MV-4-11 (cell line): ENCODE results near the gene BIRC5.
"Not testable (repeated sequence)": the region's sequence is repeated elsewhere in the genome, so short reads cannot be mapped to it uniquely, and the experiment has no call there.

ENCODE experiments used
- DNase-seq: peaks from one replicate; lab custom pipeline; 2025; lab: John Stamatoyannopoulos, UW

BIRC5 gene

DNA sequence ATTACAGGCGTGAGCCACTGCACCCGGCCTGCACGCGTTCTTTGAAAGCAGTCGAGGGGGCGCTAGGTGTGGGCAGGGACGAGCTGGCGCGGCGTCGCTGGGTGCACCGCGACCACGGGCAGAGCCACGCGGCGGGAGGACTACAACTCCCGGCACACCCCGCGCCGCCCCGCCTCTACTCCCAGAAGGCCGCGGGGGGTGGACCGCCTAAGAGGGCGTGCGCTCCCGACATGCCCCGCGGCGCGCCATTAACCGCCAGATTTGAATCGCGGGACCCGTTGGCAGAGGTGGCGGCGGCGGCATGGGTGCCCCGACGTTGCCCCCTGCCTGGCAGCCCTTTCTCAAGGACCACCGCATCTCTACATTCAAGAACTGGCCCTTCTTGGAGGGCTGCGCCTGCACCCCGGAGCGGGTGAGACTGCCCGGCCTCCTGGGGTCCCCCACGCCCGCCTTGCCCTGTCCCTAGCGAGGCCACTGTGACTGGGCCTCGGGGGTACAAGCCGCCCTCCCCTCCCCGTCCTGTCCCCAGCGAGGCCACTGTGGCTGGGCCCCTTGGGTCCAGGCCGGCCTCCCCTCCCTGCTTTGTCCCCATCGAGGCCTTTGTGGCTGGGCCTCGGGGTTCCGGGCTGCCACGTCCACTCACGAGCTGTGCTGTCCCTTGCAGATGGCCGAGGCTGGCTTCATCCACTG is at the start of gene BIRC5:
TSS of gene BIRC5 (plus strand) at position 238 of the 690 bp plus-strand sequence. CDS start at position 302, 64 bp downstream.
- peak; percentile 81 for DNase-seq

DNA sequence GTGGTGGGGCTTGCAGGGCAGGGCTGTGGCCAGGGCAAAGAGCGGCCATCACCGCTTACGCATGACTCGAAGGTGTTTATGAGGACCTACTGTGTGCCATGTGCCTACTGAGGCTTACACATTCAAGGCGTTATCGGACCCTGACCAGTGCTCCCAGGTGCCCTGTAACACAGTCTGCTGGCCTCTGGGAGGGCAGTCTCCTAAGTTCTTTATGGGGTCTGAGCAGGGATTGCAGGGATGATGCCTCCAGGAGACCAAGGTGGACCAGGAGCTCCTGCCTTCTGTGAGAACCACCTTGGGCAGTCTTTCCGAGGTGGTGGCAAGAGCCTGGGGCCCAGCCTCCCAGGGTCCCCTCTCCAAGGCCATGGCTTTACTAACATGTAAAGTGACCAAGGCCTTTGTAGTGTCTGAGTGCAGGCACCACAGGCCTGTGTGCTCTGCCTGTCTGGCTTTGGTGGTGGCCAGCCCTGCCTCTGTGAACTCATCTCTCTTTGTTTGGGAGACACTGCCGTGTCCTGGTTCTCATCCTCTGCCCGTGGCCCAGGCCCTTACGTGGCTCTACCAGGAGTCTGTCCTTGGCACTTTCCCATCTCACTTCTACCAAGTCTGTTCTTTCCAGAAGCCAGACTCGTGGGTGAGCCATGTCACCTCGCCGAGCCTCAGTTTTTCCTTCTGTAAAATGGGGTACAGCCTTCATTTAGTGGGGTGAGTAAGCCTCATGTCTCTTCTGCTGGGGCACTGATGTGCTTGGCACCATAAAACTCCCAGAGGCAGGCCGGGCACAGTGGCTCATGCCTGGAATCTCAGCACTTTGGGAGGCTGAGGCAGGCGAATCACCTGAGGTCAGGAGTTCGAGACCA is 49.1 kb upstream of the BIRC5 start:
- no peak for DNase-seq

DNA sequence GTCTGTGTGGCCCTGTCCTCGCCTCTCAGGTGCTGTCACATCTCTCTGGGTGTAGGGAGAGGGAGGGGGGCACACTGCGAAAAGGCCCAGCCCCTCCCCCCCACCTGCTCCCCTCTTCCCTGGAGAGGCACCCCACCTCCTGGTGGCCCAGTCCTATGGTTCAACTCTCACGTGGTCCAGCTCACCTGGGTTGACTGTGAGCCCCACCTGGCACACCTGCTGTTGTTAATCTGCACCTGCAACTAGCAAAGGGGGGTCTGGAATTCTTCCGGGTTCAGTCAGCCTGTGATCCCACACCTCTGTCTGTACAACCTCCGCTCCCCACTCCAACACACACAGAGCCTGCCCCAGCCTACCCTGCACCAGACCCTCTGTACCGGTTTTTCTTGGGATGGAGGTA is 47.6 kb upstream of the BIRC5 start:
- DNase-seq, result no peak

DNA sequence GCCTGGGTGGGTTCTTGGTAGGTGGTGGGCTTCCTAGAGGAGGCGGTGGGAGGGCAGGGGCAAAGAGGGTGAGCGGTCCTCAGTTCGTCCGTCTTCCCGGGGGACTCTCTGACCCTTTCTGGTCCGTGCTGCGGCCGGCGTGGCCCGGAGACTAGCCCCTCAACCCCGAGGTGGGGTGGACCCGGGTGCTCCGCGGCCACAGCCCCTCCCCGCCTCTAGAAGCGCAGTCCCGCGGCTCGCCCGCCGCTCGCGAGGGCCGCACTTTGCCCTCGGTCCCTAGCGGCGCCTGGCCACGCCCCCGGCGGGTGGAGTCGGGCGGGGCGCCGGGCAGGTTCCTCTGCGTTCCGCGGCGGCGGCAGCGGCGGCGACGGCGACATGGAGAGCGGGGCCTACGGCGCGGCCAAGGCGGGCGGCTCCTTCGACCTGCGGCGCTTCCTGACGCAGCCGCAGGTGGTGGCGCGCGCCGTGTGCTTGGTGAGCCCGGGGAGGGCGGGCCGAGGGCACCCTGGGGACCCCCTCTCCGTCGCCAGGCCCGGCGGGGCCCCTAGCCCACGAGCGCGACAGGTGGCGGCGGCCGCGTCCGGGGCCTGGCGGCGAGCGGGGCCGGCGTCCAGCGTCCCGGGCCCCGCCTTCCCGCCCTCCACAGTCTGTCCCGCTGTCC is 45.7 kb upstream of the BIRC5 start, which contains the start of gene SYNGR2:
TSS of gene SYNGR2 (plus strand) at position 340 of the 661 bp plus-strand sequence. CDS start at position 376, 36 bp downstream.
- DNase-seq, result peak; percentile 66

DNA sequence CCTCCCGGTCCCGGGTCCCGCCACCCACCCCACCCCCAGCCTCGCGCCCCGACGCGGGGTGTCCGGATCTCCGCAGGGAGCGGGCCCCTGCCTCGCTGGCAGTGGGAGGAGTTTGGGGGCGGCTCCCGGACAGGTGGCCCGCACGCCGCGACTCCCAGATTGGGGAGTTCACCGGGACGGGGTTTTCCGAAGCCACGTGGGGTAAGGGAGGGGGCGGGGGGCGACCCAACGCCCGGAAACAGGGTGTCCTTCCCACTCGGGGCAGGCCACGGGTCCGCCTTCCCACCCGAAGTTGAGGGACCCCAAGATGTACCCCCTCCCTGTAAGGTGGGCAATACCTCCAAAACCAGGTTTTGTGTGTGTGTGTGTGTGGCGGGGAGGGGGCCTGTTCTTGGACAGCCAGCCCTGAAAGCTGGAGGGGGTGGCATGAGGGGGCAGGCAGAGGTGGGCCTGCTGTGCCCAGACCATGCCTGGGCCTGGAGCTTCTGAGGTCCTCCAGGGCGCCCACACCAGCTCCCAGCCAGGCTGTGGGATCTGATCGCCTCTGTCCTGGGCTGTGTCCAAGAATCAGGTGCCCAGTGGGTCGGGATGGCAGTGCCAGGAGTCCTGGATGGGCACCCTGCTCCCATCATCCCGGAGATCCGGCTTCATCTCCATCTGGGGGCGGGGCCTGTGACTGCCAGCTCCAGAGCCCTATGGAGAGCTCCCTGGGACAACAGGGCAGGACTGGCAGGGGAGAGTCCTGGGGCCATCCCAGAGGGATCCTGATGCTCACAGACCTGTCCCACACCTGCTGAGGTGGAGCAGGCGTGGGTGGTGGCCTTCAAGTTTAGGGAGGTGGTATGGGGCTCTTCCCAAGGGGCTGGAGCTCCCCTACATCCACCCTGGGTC is 44.9 kb upstream of the BIRC5 start:
- no peak for DNase-seq

DNA sequence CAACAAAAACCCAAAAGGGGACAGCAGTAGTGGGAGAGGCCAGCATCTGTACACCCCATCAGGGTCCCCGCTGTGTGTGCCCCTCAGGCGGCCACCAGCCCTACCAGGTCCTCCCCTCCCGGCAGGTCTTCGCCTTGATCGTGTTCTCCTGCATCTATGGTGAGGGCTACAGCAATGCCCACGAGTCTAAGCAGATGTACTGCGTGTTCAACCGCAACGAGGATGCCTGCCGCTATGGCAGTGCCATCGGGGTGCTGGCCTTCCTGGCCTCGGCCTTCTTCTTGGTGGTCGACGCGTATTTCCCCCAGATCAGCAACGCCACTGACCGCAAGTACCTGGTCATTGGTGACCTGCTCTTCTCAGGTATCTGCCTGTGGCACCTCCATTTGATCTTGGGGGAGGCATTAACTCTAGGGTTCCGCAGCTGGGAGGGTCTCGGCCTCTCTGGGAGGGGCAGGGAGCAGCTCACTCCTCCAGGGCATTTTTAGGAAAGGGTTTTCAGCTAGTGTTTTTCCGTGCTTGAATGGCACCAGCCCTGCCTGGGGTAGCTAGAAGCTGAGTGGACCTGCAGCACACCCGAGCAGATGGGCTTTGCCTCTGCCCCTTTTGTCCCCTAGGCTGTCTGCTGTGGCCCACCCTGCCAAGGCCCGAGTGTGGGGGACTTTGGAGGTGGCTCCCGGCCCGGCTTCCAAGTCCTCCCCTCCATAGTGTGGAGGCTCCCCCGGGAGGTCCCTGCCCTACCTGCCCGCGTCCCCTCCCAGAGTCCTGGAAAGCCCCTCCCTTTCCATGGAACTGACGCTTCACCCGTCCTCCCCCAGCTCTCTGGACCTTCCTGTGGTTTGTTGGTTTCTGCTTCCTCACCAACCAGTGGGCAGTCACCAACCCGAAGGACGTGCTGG is 43.1 kb upstream of the BIRC5 start:
- no peak for DNase-seq

DNA sequence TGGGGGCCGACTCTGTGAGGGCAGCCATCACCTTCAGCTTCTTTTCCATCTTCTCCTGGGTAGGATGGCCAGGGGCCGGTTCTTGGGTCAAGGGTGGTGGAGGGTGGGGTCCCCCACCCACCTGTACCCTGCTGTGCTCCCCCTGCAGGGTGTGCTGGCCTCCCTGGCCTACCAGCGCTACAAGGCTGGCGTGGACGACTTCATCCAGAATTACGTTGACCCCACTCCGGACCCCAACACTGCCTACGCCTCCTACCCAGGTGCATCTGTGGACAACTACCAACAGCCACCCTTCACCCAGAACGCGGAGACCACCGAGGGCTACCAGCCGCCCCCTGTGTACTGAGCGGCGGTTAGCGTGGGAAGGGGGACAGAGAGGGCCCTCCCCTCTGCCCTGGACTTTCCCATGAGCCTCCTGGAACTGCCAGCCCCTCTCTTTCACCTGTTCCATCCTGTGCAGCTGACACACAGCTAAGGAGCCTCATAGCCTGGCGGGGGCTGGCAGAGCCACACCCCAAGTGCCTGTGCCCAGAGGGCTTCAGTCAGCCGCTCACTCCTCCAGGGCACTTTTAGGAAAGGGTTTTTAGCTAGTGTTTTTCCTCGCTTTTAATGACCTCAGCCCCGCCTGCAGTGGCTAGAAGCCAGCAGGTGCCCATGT is 42.3 kb upstream of the BIRC5 start:
- DNase-seq, result not testable (repeated sequence)

DNA sequence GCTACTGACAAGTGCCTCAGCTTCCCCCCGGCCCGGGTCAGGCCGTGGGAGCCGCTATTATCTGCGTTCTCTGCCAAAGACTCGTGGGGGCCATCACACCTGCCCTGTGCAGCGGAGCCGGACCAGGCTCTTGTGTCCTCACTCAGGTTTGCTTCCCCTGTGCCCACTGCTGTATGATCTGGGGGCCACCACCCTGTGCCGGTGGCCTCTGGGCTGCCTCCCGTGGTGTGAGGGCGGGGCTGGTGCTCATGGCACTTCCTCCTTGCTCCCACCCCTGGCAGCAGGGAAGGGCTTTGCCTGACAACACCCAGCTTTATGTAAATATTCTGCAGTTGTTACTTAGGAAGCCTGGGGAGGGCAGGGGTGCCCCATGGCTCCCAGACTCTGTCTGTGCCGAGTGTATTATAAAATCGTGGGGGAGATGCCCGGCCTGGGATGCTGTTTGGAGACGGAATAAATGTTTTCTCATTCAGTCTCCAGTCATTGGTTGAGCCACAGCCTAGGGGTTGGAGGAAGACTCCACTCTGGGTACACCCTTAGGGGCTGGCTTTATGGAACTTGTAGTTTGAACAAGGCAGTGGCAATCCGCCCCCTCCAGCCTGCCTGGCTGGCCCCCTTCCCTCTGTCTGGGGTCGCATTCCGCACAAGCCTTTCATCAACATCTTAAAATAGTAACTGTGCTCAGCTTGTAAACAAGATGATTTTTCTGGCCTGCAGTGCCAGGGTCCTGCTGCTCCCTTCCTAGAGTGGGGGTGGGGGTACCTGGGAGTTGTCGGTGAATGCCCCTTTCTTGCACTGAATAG is 41.6 kb upstream of the BIRC5 start:
- DNase-seq, result peak; percentile 45

DNA sequence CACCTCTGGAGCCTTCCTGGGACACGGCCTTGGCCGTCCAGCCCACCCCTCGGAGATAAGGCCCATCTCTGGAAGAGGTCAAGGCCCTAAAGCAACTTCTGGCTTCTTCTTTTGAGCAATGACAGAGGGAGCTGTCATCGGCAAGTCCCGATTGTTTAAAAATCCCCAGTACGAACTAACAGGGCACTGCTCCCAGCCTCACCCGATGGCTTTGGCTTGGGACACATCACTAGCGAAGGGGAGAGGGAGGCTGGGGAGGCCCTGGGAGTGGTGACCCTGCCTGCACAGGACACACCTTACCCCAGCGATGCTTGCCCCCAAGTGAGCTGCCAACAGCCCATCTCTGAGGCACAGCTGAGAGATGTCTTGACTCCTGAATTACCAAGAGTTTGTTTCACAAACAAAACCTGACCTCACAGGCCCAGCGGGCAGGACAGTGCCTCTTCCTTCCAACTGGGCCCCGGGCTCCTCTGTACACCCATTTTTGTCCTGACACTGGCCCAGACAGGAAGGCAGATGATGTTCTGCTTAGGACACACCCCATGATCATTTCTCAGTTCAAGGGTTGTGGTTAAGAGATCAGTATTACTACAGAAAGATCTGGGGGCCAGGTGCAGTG is 40.8 kb upstream of the BIRC5 start:
- peak; percentile 23 for DNase-seq

DNA sequence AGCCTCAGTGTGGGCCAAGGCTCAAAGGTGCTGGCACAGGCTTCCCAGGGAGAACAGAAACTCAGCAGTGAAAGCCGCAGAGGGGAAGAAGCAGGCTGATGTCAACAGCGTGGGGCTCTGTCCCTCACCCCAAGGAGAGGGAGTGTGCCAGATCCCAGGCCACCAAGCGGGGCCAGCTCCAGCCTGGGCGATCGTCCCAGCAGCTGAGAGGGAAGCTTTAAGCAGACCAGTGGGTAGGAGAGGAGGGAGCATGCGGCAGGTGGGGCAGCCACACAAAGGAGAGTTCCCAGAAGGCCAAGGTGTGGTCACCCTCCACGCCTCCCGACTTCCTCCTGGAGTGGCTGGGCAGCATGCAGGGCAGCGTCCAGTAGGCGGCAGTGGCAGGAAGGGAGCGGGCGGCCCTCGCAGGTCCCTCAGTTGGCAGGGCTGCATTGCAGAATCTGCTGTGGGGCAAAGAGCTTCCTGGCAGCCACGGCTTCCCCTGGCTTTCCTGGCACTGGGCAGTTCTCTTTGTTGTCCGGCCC is 39.6 kb upstream of the BIRC5 start:
- DNase-seq, result peak; percentile 88

DNA sequence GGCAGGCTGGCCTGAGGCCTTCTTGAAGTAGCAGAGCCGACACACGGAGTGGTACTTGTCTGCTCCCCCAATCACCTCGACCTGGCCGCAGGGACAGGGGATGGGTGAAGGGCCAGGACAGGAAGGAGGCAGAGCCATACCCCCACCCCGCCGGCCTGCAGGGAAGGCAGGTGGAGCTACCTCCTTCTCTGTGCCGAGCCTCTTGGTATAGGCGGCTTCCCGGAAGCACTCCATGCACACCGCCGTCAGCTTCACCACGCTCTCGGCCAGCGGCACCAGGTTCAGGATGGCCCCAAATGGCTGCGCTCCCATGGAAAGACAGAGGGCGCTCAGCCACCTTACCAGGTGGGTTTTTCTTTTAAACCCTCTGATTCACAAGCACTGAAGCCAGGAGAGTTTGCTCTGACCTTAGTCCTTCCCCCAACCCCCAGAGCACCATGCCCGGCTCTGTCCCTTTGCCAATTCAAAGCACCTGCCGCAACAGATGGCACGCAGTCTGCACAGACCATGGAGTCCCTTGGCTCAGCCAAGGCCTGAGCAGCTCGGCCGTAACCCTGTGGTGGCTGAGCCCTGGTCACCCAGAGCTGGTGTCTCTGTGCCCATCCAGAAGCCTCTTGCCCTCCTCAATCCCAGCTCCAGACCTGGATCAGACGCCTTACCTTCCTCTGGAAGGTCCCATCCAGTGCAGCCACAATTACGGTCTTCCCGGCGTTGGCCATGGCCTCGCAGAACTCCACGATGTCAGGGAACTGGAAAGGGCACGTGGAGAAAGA is 39.0 kb upstream of the BIRC5 start:
- DNase-seq, result no peak

DNA sequence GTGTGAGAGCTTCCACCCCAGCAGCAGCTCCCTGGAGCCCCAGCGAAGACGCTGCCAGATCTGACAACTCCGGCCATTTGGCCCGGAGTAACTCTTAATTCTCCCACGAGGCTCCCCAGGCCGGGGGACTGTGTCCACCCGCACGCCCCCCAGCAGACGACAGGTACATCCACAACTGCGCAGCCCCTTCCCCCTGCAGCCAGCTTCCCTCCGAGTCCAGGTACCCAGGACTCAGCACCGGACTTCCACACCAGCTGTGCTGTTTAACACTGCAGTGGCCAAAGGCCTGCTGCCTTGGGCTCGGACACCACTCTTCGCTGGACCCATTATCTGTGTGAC is 38.4 kb upstream of the BIRC5 start:
- no peak for DNase-seq

DNA sequence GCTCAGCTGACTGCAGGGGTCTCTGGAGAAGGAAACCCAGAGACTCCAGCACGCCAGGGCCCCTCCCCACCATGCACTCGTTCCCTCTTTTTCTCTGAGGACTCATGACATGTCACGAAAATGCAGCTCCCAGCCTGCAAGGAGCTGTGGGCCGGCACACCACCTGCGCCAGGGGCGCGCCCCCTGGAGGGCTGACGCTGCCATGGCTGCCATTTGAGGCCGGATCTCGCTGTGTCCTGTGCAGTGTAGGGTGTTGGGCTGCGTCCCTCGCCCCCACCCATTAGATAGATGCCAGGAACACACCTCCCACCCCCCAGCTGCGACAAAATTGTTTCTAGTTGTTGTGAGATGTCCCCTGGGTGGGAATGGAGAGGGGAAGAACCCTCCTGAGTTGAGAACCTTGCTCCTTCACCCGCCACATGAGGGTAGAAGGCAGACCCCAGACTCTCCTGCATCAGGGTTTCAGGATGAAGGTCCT is 37.5 kb upstream of the BIRC5 start:
- DNase-seq, result peak; percentile 64

DNA sequence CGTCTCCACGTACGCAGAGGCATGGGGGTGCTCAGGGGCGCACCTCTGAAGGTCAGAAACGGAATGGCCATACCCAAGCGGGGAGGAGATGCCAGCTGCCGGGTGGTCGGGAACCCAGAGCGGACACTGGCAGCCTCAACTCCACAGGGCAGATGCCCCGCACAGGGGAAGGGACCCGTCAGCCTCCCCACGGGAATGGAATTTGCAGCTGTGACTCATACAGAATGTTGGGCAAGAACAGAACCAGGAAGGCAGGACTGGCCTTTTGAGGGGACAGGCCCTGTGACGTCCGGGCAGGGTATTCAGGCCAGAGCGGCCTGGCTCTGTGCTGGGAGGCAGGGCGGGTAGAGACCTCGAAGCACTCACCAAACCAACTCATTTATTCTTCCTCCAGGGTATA is 34.7 kb upstream of the BIRC5 start:
- no peak for DNase-seq

DNA sequence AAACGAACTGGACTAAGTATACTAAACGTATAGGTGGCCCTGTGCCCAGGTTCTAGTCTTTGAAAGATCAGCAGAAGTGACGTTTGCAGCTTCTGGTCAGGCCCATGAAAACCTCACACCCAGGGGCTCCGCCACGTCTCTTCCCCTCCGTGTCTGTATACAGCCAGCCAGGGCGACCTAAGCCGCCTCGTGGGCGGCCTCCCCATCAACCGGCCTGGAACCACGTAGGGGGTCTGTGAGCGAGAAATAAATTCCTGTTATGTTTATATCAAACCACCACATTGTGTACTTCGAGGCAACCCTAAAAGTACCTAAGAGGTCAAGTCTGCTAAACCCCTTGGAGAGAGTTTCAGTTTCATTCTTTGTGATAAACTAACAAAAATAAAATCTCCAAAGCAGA is 34.0 kb upstream of the BIRC5 start:
- no peak for DNase-seq

DNA sequence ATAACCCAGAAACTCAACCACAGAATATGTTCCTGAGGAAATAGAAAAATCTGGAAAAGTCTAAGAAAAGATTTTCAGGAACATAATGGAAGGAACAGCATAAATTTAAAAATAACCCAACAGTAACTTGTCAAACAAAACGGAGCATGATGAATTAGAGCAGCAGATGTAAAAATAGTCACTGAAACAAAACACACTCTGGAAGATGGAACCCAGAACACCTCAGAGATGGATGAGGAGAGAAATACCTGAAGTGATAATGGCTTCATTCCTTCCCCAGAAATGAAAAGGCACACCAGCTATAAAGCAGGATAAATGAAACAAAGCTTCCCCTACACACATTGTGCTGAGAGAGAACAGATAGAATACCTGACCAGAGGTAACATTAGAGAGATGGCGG is 33.5 kb upstream of the BIRC5 start:
- DNase-seq, result no peak

DNA sequence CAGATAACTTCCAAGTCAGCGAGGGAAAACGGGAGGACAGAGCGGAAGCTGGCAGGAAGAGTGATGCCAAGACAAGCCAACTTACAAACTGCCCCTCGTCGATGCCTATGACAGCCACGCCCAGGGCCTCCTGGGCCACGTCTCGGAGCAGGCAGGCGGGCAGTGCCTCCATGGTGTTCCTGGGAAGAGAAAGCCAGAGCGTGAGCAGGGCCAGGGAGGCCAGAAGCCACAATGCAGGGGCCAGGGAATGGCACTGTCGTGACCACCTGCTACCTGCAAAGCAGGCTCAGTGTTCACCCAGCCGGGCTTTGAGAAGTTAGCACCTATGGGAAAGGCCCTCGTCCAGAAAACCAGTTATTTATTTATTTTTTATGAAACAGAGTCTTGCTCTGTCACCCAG is 31.5 kb upstream of the BIRC5 start:
- DNase-seq, result no peak

DNA sequence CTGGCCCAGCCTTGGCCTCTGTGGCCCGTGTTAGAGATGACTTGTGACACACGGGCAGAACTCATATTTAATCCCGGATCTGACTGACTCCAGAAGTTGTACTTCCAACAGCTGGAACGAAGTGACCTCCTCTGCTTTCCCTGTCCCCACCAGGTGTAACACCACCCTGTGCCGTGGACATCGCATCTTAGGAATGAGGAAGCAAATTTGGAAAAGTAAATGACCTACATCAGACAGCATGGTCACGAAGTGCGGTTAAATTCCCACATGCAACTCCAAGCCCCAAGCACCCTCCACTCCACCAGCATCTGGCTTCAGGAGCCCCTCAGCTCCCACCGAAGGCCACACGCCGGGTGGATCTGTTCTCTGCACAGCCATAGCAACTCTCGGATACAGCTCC is 30.1 kb upstream of the BIRC5 start:
- no peak for DNase-seq
